Activated CD4-positive, alpha-beta T cell treated with anti-CD3 and anti-CD28 coated beads for 24 hours (primary cell): ENCODE data around the gene FAM168B.
"Not testable (repeated sequence)": the region's sequence is repeated elsewhere in the genome, so short reads cannot be mapped to it uniquely, and the experiment has no call there.

Experiments used
- DNase-seq, 2 donors: peaks; one replicate each; pipeline ENCODE4 v3.0.0-alpha.2; 2020; ENCODE audit warnings: low read depth in 2 of 2

Gene FAM168B

DNA sequence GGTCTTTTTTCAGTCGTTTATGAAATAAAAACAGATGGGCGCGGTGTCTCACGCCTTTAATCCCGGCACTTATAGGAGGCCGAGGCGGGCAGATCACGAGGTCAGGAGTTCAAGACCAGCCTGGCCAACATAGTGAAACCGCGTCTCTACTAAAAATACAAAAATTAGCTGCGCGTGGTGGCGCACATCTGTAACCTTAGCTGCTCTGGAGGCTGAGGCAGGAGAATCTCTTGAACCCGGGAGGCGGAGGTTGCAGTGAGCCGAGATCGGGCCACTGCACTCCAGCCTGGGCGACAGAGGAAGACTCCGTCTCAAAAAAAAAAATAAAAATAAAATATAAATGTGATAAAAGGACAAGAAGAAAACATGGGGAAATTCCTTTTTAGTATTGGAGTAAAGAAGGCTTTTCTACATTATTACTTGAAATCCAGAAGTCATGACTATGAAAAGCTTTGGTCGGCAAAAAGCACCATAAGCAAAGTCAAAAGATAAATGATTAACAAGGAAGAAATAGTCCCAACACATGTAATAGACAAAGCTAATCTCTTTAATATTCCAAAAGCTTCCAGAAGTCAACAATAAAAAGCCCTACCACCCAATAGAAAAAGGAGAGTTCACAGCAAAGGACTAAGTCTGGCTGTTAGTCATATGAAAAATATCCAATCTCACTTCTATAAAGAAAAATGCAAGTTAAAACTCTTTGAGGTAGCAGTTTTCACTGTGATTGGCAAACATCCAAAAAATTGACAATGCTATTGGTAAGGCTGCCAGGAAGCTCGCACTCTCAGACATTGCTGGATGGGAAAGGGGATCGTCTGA is 1.4 kb upstream of the FAM168B start:
- DNase-seq = no peak

DNA sequence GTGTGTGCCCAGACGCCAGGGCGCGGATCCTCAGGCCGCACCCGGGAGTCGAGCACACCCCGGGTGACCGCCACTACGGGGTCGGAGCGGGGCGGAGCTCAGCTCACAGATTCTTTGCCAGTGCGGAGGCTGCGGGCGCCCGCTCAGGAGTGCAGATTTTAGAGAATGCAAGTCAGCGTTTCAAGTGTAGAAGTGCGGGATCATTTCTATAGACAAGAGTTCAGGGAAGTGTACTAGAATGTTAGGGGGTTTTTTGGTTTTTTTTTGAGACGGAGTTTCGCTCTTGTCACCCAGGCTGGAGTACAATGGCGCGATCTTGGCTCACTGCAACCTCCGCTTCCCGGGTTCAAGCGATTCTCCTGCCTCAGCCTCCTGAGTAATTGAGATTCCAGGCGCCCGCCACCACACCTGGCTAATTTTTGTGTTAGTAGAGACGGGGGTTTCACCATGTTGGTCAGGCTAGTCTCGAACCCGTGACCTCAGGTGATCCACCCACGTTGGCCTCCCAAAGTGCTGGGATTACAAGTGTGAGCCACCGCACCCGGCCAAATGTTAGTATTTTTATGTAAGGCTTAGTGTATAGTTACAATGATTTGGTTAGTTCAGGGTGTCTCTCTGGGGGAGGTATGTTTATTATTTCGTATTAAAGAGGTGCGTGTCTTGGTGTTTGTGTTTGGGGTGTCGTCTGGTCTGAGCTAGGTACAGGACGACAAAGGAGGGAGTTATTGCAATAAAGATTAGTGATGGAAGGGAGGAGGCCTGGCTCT is 619 bp upstream of the FAM168B start:
- DNase-seq = no peak

DNA sequence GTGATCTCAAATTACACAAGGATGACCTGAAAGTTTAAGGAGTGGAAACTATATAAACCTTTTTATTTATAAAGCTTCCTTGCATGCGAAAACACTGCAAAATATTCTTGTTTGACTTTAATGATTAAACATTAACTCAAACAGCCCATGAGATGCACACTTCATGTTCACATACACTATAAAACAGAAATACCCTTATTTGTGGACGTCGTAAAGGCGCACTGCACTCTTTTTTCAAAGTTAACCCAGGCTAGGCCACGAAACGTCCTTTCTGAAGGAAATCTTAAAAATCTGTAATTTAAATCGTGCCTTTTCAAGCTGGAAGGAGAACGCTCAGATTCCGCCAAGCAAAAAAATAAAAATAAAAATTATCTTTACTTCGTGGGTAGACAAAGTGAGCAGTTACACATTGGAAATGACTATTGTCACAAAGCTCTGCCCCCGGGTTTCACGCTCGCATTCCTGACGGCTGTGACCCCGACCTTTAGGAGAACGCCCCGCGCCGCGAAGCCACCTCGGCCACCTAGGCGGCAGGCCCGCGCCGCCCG is 728 bp downstream of the FAM168B start:
- no peak for DNase-seq

- DNase-seq = no peak
Measured at GRCh38 chr2:131085646-131086045, 7.6 kb downstream of the FAM168B start.

- no peak for DNase-seq
Measured at GRCh38 chr2:131081190-131081589, 12.1 kb downstream of the FAM168B start.

- DNase-seq = not testable (repeated sequence)
Measured at GRCh38 chr2:131079931-131080330, 13.3 kb downstream of the FAM168B start.

- no peak for DNase-seq
Measured at GRCh38 chr2:131077966-131078365, 15.3 kb downstream of the FAM168B start.

- DNase-seq = no peak
Measured at GRCh38 chr2:131077182-131077846, 15.9 kb downstream of the FAM168B start.

- no peak for DNase-seq
Measured at GRCh38 chr2:131076707-131077106, 16.6 kb downstream of the FAM168B start.

- DNase-seq = not testable (repeated sequence)
Measured at GRCh38 chr2:131075578-131075977, 17.7 kb downstream of the FAM168B start.

GRCh38 chr2:131068172-131068571 is 25.1 kb downstream of the FAM168B start:
- DNase-seq = not testable (repeated sequence)

GRCh38 chr2:131067465-131068125 is 25.7 kb downstream of the FAM168B start:
- no peak for DNase-seq

DNA sequence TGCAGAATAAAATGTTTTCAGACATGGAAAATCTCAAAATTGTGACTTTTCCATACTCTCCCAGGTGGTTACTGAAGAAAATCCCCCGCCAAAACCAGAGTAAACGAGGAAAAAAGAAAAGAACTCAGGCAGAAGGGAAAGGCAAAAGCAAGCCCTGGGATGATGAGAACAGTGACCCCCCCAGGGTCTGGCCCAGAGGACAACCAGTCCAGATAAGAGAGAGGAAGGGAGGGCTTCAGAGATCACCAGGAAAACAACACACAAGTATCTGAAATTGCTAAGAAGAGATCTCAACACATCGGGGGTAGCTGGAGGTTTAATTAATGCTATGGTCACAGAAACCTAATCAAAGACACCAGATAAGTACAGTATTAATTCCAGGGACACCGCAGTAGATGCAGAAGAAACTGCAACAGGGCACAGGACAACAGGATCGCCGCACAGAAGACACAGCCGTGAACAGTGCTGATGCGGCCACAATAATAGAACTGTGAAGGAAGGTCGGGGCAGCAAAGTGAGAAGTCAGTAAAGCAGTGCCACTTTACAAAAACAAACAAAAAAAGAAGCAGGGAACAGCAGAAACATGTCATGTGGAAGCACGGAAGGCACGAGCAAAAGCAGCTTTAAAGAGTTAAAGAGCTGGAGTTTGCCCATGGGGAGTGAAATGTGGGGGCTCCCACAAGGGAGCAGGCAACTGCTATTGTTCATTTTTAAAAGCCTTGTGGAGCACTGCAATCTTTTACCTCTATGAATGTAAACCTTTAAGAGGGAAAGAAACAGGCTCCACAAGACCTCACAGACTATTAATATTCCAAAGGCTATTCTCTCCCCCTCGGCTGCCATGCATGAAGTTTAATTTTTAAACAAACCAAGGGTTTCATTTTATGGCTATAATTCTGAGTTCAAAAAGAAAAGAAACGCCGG is 28.4 kb downstream of the FAM168B start:
- DNase-seq = no peak

- DNase-seq = no peak
Measured at GRCh38 chr2:131063501-131064283, 29.6 kb downstream of the FAM168B start.

- no peak for DNase-seq
Measured at GRCh38 chr2:131058920-131059319, 34.3 kb downstream of the FAM168B start.

GRCh38 chr2:131058214-131058843 is 34.9 kb downstream of the FAM168B start:
- DNase-seq = no peak

GRCh38 chr2:131056932-131057287 is 36.4 kb downstream of the FAM168B start:
- DNase-seq = no peak

DNA sequence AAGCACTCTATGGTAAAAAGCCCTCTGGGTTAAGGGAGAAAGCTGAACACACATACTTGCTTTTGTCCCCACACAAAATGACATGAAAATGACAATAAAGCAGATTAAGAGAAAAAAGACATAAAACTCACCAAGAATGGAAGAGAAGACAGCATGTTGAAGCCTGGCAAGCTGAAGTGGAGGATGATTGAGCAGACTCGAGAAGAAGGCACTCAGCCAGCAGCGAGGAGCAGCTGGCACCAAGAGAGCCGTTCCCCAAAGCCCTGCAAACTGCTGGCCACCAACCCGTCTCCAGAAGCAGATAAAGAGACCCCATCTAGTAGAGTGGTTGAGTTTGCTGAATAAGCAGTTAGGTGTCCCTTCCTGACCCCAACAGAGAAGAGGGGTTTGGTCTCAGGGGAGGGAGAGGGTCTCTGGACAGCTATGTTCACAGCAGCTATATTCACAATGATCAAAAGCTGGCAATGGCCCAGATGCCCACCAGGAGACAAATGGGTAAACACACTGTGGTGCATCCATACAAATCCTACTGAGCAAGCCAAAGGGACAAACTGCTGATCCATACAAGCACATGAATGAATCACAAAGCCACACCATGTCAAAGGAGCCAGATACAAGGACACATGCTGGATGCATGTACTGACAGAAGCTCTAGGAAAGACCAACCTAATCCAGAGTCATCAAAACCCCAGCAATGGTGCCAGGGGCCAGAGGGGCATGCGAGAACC is 36.9 kb downstream of the FAM168B start:
- no peak for DNase-seq
